Transverse colon (tissue), 4 donors: ENCODE measurements around the gene SELENOT. TPM values are rescaled to one million over a fixed set of nuclear protein-coding genes. Genes with fewer than 3 reads are reported as not detected.

ENCODE experiments used
- DNase-seq: peaks from one replicate; pipeline ENCODE4 v3.0.0-alpha.2; 2019
- H3K27ac ChIP-seq, 4 donors: fragments of 200-600 bp; sonication (generic); 2 replicates each; pipeline ENCODE4 v1.5.1; 2016 to 2018; ENCODE audit warnings: inconsistent platforms in 4 of 4
- H3K27me3 ChIP-seq: fragments of 200-600 bp; sonication (generic); 2 replicates; pipeline ENCODE4 v1.5.1; 2017; ENCODE audit warnings: inconsistent platforms
- H3K36me3 ChIP-seq, 4 donors: fragments of 200-600 bp; sonication (generic); 2 replicates each; pipeline ENCODE4 v1.5.1; 2017 to 2019; ENCODE audit warnings: inconsistent platforms in 4 of 4
- H3K4me1 ChIP-seq, 4 donors: fragments of 200-600 bp; sonication (generic); 2 replicates each; pipeline ENCODE4 v1.5.1; 2017 to 2020; ENCODE audit warnings: inconsistent platforms in 4 of 4
- H3K4me3 ChIP-seq, 4 donors: fragments of 200-600 bp; sonication (generic); 1 replicate in 1 of 4; 2 replicates in 3 of 4; pipeline versions ENCODE4 v1.5.1 to v1.6.1; 2017 to 2019; ENCODE audit warnings: inconsistent platforms in 4 of 4
- H3K9me3 ChIP-seq, 2 donors: fragments of 200-600 bp; sonication (generic); 2 replicates each; pipeline ENCODE4 v1.5.1; 2017 to 2019; ENCODE audit warnings: inconsistent platforms in 2 of 2
- CTCF ChIP-seq, 5 experiments: fragments of 200-600 bp in 3 of 5; fragments of 450-650 bp in 2 of 5; sonication (generic) in 3 of 5; IDR thresholded peaks; 1 replicate in 2 of 5; 2 replicates in 3 of 5; pipeline ENCODE4 v1.5.1; 2016 to 2017; ENCODE audit warnings: antibody characterized with exemption in 5 of 5, inconsistent platforms in 3 of 5, mild to moderate bottlenecking in 2 of 5, moderate library complexity in 1 of 5
- EP300 ChIP-seq: sonication (generic); formaldehyde crosslinking; IDR thresholded peaks from one replicate; pipeline ENCODE4 v1.6.1; 2017; ENCODE audit warnings: antibody characterized with exemption, low read depth
- POLR2A ChIP-seq: fragments of 450-650 bp; IDR thresholded peaks from one replicate; pipeline ENCODE4 v1.6.1; 2016; ENCODE audit warnings: antibody characterized with exemption, mild to moderate bottlenecking, moderate library complexity
- POLR2AphosphoS5 ChIP-seq, 3 donors: sonication (generic); formaldehyde crosslinking; IDR thresholded peaks; one replicate each; pipeline ENCODE4 v1.6.1; 2016; ENCODE audit warnings: antibody characterized with exemption in 3 of 3
- WGBS, 2 donors: methylation state at CpG; one replicate each; pipeline ENCODE4 v1.1.5; 2018; ENCODE audit warnings: low coverage in 1 of 2; 5-methylcytosine and 5-hydroxymethylcytosine counted together
- in situ Hi-C, 4 donors: fragments of 200-750 bp; cut with MboI; loops; one replicate each; pipeline versions ENCODE4 v1.15.0 to v1.15.1; 2017; ENCODE audit warnings: low sequenced_read_pairs in 3 of 4, low pct_ligation_motif_present in 1 of 4, low pct_unique_long_range_greater_than_20kb in 1 of 4
- intact Hi-C: fragments of 100-400 bp; cut with DNase I; formaldehyde crosslinking; loops from one replicate; pipeline ENCODE4 v1.15.1; 2023; ENCODE audit warnings: low total_unique reads
- total RNA-seq, 4 donors: library from RNA; depleted of rRNA; stranded (reverse); fragments of >200 nt; gene quantifications; one replicate each; pipeline ENCODE4 v1.1.0, GENCODE V29; 2016

The SELENOT gene
- total RNA-seq, 4 donors from 2014 or later, result 36.3 to 149 (median 95.1) TPM

- H3K36me3 ChIP-seq, result peaks cover 0 to 36% (median 11%) of the 10 kb centered on the region in 4 donors
- in situ Hi-C loops, result no loop called here
- 64 to 80% methylated on average over 2 of the region's 2 CpGs for WGBS, 2 donors
- no peak for DNase-seq
- no peaks in the 10 kb centered on the region for H3K4me1 ChIP-seq
- TF ChIP-seq EP300 (no peak), POLR2A (no peak), CTCF (IDR thresholded peaks at IDR 0.05) (no peak), POLR2AphosphoS5 (IDR thresholded peaks at IDR 0.05) (no peak)
- no peaks in the 10 kb centered on the region for H3K27me3 ChIP-seq
- H3K9me3 ChIP-seq, result no peaks in the 10 kb centered on the region
- no peak overlapping the region for H3K4me3 ChIP-seq
- no peak overlapping the region for H3K27ac ChIP-seq
- intact Hi-C loops, result no loop called here
Measured at GRCh38 chr3:150564243-150564642, 38.9 kb upstream of the SELENOT start.

GRCh38 chr3:150567328-150567727 lies 35.8 kb upstream of the SELENOT start:
- Histone ChIP-seq H3K4me1 (no peaks in the 10 kb centered on the region), H3K27me3 (no peaks in the 10 kb centered on the region), H3K27ac (no peak overlapping the region), H3K9me3 (no peaks in the 10 kb centered on the region), H3K36me3 (peaks cover 0 to 36% (median 14%) of the 10 kb centered on the region in 4 donors), H3K4me3 (no peak overlapping the region)
- intact Hi-C loops (no loop called here), in situ Hi-C loops (no loop called here)
- 92% methylated on average over 1 of the region's 1 CpG; no CpG with 5 or more reads in 1 of the 2 donors for WGBS, 2 donors
- DNase-seq, result no peak
- TF ChIP-seq POLR2A (no peak), POLR2AphosphoS5 (IDR thresholded peaks at IDR 0.05) (no peak), EP300 (no peak), CTCF (IDR thresholded peaks at IDR 0.05) (no peak)

DNA sequence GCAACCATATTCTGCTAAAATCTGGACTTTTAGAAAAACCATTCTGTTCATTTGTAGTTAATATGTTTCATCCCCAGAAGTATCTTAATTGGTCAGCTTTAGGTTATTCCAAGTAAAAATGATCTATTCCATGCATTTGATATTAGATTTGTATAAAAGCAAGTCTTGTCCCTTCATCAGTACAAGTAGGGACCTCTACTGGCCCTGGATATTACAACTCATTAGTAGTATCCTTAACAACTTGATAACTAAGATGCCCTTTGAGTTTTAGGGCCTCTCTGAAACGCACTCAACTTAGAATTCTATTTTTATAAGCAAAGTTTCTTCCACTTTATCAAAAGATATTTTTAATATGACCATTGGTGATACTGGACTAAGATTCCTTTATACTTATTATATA lies 25.3 kb upstream of the SELENOT start:
- Histone ChIP-seq H3K4me1 (no peaks in the 10 kb centered on the region), H3K36me3 (peaks cover 0 to 21% (median 8%) of the 10 kb centered on the region in 4 donors), H3K9me3 (no peaks in the 10 kb centered on the region), H3K27ac (no peak overlapping the region), H3K4me3 (no peak overlapping the region), H3K27me3 (no peaks in the 10 kb centered on the region)
- TF ChIP-seq CTCF (IDR thresholded peaks at IDR 0.05) (no peak), POLR2AphosphoS5 (IDR thresholded peaks at IDR 0.05) (no peak)
- intact Hi-C loops, result no loop called here
- 83 to 92% methylated on average over 1 of the region's 1 CpG for WGBS, 2 donors
- DNase-seq, result no peak
- in situ Hi-C loops, result no loop called here

- TF ChIP-seq EP300 (no peak), POLR2A (no peak), POLR2AphosphoS5 (IDR thresholded peaks at IDR 0.05) (no peak), CTCF (IDR thresholded peaks at IDR 0.05) (no peak)
- intact Hi-C loops, result no loop called here
- H3K36me3 ChIP-seq, result peaks cover 0 to 40% (median 17%) of the 10 kb centered on the region in 4 donors
- in situ Hi-C loops, result no loop called here
- no peaks in the 10 kb centered on the region for H3K27me3 ChIP-seq
- no peak overlapping the region for H3K4me3 ChIP-seq
- DNase-seq, result no peak
- H3K4me1 ChIP-seq, result no peaks in the 10 kb centered on the region
- H3K27ac ChIP-seq, result no peak overlapping the region
- H3K9me3 ChIP-seq, result no peaks in the 10 kb centered on the region
Measured at GRCh38 chr3:150581174-150581573, 21.9 kb upstream of the SELENOT start.
